SH-SY5Y (cell line): ENCODE results near the gene RNF208.

Experiments used
- GATA2 ChIP-seq: IDR thresholded peaks from 2 replicates; pipeline ENCODE4 v1.6.1; 2011; ENCODE audit warnings: mild to moderate bottlenecking, low read depth, low read length
- GATA3 ChIP-seq: IDR thresholded peaks from 2 replicates; pipeline ENCODE4 v1.6.1; 2011; ENCODE audit warnings: low read depth, mild to moderate bottlenecking, low read length, moderate library complexity

DNA sequence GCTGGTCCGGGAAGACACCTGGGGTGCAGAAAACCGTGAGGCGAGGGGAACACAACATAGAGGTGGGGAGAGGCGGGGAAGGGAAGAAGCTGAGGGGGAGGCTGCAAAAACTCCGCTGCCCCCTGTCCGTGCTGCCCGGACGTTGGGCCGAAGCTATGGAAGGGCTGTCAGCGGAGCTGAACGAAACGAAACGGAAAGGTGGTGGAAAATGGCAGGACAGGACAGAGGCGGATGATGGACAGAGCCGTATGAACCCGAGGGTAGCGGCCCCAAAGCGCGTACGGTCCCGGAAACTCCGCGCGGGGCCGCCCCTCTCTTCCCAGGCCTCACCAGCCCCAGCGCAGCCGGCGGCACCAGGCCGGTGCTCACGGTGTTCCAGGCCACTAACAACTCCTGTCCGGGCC is 34.0 kb downstream of the RNF208 start:
- TF ChIP-seq GATA2: no peak
- TF ChIP-seq GATA3: no peak
